Mesothelial cell of epicardium (in vitro differentiated cells): Measurements from ENCODE around the gene KAT8. TPM values are rescaled to one million over a fixed set of nuclear protein-coding genes. Genes with fewer than 3 reads are reported as not detected.
"Not testable (repeated sequence)": the region's sequence is repeated elsewhere in the genome, so short reads cannot be mapped to it uniquely, and the experiment has no call there.

Experiments
- DNase-seq, 2 experiments: peaks; one replicate each; pipeline ENCODE4 v3.0.0; 2021; ENCODE audit warnings: low spot score in 2 of 2; ENCODE audit not compliant: unreplicated experiment in 2 of 2
- H3K27ac Mint-ChIP-seq: 2 replicates; pipeline ENCODE4 v1.8.0; 2021; ENCODE audit warnings: mixed read lengths
- H3K27me3 Mint-ChIP-seq: 2 replicates; pipeline ENCODE4 v1.8.0; 2021; ENCODE audit warnings: low read depth, mixed read lengths
- H3K36me3 Mint-ChIP-seq: 2 replicates; pipeline ENCODE4 v1.8.0; 2021; ENCODE audit warnings: mixed read lengths
- H3K4me1 Mint-ChIP-seq: 2 replicates; pipeline ENCODE4 v1.8.0; 2021; ENCODE audit warnings: mixed read lengths
- H3K4me3 Mint-ChIP-seq: 2 replicates; pipeline ENCODE4 v1.8.0; 2021; ENCODE audit warnings: mild to moderate bottlenecking, moderate library complexity, mixed read lengths
- H3K9me3 Mint-ChIP-seq: 2 replicates; pipeline ENCODE4 v1.8.0; 2021; ENCODE audit warnings: mixed read lengths
- total RNA-seq: library from RNA; stranded (reverse); gene quantifications from 3 replicates; pipeline ENCODE4 v1.2.1, GENCODE V29; 2021
- TF ChIP-seq, protein P1 (sequence below): fragments of 200-600 bp; sonication (generic); IDR thresholded peaks from one replicate; pipeline ENCODE4 v1.5.0; 2021; ENCODE audit warnings: antibody characterized with exemption; ENCODE audit not compliant: unreplicated experiment

Gene KAT8
- total RNA-seq, 1 donor from 2014 or later, result 75.7 TPM

DNA sequence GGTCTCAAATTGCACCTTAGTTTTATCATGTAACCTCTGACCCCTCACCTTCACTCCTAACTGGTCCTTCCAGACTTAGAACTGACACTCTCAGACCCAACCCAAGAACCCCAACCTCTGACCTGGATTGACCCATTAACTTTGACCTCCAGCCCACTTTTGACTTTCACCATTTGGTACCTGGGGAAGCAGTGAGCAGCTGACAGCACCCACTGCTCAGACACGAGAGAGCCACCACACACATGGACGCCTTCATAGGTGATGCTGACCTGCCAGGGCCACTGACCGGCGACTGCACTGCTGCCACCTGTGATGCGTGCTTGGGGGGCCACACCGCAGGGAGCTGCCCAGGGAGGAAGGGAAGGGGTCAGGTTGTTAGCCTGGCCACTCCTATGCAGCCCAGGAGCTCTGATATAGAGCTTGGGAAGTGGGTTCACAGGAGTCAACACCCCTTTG is 15.6 kb downstream of the KAT8 start:
- H3K27ac Mint-ChIP-seq, result peak overlapping the region; percentile 68
- H3K4me3 Mint-ChIP-seq, result peak overlapping the region; percentile 87
- no peak for DNase-seq
- H3K4me1 Mint-ChIP-seq, result peaks cover 50% of the 10 kb centered on the region
- no peaks in the 10 kb centered on the region for H3K9me3 Mint-ChIP-seq
- TF ChIP-seq, protein P1, sequence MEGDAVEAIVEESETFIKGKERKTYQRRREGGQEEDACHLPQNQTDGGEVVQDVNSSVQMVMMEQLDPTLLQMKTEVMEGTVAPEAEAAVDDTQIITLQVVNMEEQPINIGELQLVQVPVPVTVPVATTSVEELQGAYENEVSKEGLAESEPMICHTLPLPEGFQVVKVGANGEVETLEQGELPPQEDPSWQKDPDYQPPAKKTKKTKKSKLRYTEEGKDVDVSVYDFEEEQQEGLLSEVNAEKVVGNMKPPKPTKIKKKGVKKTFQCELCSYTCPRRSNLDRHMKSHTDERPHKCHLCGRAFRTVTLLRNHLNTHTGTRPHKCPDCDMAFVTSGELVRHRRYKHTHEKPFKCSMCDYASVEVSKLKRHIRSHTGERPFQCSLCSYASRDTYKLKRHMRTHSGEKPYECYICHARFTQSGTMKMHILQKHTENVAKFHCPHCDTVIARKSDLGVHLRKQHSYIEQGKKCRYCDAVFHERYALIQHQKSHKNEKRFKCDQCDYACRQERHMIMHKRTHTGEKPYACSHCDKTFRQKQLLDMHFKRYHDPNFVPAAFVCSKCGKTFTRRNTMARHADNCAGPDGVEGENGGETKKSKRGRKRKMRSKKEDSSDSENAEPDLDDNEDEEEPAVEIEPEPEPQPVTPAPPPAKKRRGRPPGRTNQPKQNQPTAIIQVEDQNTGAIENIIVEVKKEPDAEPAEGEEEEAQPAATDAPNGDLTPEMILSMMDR, result no peak
- no peaks in the 10 kb centered on the region for H3K27me3 Mint-ChIP-seq
- H3K36me3 Mint-ChIP-seq, result peaks cover 9% of the 10 kb centered on the region

DNA sequence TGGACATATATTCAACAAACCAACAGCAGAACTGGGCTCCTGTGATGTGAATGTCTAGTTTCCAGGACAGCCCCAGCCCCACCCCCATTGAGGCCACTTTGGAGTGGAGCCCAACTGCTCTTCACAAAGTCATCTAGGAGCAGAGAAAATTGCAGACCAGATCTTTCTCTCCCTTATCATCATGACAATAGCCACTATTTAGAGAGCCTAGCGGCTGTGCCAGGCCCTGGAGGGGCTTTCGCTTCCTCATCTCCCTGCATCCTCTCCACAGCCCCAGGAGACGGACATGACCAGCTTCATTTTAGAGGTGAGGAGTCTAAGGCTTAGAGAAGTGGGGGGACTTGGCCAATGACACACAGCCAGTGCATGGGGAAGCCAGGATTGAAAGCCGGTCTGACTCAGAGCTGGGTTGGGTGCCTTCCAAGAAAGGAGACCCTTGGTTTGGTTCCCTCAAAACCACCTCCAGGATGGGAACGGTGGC is 16.7 kb downstream of the KAT8 start:
- TF ChIP-seq, protein P1, result no peak
- H3K27ac Mint-ChIP-seq, result peak overlapping the region; percentile 68
- H3K9me3 Mint-ChIP-seq, result no peaks in the 10 kb centered on the region
- H3K27me3 Mint-ChIP-seq, result no peaks in the 10 kb centered on the region
- DNase-seq, result no peak
- peaks cover 7% of the 10 kb centered on the region for H3K36me3 Mint-ChIP-seq
- H3K4me3 Mint-ChIP-seq, result peak overlapping the region; percentile 87
- H3K4me1 Mint-ChIP-seq, result peaks cover 61% of the 10 kb centered on the region

DNA sequence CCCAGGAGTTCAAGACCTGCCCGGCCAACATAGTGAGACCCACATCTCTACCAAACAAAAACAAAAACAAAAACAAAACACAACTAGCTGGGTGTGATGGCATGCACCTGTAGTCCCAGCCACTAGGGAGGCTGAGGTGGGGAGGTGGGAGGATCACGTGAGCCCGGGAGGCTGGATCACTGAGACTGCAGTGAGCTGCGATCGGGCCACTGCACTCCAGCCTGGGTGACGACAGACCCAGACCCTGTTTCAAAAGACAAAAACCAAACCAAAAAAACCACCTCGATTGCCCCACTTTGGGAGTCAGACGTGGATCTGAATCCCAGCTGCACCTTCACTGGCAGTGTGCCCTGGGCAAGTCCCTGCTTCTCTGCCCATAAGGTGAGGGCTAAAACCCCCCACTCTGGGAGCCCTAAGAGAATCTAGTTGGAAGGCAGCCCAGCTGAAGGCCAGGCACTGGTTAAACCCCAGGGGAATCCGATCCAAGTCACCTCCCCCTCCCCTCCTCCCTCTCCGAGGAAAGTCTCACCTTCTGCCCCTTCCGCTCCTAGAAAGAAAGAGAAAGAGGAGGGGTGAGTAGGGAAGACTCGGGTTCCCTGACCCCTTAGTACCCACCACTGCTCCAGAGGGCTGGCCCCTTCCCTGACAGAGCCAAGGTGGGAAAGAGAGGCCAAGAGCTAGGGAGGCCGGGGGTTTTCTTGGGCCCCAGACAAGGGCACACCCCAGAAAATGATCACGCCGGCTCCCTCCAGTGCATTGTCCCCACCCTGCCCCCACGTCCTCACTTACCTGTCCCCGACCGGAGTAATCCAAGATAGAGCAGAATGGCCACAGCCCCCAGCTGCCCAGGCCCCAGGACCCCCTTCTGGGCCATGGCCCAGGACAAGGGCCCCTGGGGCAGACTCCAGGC is 17.4 kb downstream of the KAT8 start:
- Mint-ChIP-seq H3K4me1 (peaks cover 61% of the 10 kb centered on the region), H3K27ac (peak overlapping the region; percentile 68), H3K36me3 (peaks cover 7% of the 10 kb centered on the region), H3K27me3 (no peaks in the 10 kb centered on the region), H3K9me3 (no peaks in the 10 kb centered on the region), H3K4me3 (peak overlapping the region; percentile 87)
- TF ChIP-seq, protein P1, result no peak
- peak in 1 of 2 experiments; percentile 60 for DNase-seq

DNA sequence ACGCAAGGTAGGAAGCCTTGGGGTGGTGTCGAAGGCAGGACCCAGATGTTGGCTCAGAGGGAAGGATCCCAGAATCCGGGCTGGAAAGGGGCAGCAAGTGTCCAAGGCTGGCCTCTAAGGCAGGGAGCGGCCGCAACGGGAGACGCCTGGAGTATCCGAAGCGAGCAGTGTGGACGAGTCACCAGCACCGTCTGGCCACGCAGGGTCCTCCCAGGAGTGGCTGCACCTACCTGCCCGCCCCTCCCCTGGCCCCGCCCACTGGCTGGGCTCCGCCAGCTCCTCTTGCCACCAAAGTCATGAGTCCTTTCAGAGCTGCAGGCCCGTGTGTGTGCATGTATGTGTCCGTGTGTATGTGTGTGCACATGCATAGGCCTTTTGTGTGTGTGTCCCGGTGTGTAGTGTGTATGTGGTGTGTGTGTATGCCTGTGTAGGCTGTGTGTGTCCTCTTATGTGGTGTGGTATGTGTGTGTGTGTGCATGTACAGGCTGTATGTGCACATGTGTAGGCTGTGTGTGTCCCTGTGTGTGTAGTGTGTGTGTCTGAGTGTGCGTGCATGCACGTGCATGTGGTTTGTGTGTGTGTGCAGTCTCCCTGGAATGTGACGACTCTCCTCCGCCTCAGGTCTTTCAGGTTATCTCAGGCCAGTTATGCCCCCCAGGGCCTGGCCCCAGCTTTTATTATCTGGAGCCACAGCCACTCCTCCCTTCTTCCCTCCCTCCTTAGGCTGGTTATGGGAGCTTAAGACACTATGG is 18.2 kb downstream of the KAT8 start, which contains the start of gene PRSS8:
Gene PRSS8, minus strand, starts transcription at position 193 of the 752 bp plus-strand sequence. CDS start 229 bp downstream, outside the sequence.
- Mint-ChIP-seq H3K36me3 (peaks cover 7% of the 10 kb centered on the region), H3K4me1 (peaks cover 58% of the 10 kb centered on the region), H3K27ac (peak within 1 kb of the TSS; percentile 68), H3K9me3 (no peaks in the 10 kb centered on the region), H3K4me3 (peak within 1 kb of the TSS; percentile 87), H3K27me3 (no peaks in the 10 kb centered on the region)
- DNase-seq, result peak in 1 of 2 experiments; percentile 64
- TF ChIP-seq, protein P1, result no peak

- Mint-ChIP-seq H3K27me3 (no peaks in the 10 kb centered on the region), H3K4me3 (peak overlapping the region; percentile 87), H3K9me3 (no peaks in the 10 kb centered on the region), H3K36me3 (peaks cover 3% of the 10 kb centered on the region), H3K27ac (peak overlapping the region; percentile 68), H3K4me1 (peaks cover 57% of the 10 kb centered on the region)
- TF ChIP-seq, protein P1, result no peak
- DNase-seq, result no peak
These were observed 18.8 kb downstream of the KAT8 start for GRCh38 chr16:31136287-31136662.

GRCh38 chr16:31136822-31137499 is 19.5 kb downstream of the KAT8 start:
- H3K9me3 Mint-ChIP-seq, H3K4me3 Mint-ChIP-seq, H3K36me3 Mint-ChIP-seq, H3K27me3 Mint-ChIP-seq, DNase-seq: not testable (repeated sequence)
- Mint-ChIP-seq H3K4me1 (peaks cover 59% of the 10 kb centered on the region), H3K27ac (peak overlapping the region; percentile 67)
